ENCODE measurements around the gene EIPR1. TPM values are rescaled to one million over a fixed set of nuclear protein-coding genes. Genes with fewer than 3 reads are reported as not detected.
A peak's percentile ranks its signal among the peaks of the same experiment; 100 is the strongest.

EIPR1 gene
- total and polyA plus RNA-seq, 2 donors (not counting 3 experiments of a cell fraction or from before 2014, with no cell fraction given) = 30.8 to 57.3 TPM

DNA sequence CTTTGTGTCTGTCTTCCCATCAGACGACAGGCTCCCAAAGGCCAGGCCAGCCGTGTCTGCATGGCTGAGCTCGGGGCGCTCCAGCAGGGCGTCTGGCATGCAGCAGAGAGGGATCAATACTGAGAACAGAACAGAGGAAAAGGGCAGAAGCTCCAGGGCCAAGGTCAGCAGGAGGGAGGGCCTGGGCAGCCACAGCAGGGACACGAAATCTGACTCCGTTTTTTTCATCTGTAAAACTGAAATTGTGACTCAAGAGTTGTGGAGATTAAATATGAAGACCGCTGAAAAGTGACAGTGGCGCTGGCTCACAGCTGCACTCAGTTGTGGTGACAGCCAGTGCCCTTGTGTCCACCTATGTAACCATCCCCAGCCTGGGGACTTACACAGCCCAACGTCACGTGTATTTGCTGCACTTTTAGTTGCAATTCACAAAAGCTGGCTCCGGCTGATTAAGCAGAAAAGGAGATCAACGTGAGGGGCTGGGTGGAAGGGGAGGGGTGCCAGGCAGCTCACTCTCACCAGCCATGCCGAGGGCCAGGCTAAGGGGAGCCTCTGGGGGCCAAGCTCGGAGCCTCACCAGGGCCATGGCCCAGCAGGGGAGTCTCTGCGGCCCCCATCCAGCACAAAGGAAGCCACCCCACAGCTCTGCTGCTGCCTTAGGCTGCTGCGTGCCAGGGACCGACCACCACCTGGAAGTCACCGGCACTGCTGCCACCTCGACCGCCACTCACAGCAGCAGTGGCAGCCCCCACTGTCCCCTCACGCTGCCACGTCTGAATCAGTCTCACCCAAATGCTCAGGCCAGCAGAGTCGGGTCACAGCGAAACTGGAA is 74.7 kb downstream of the EIPR1 start:
- H3K79me2 ChIP-seq (ENCODE audit: control insufficient read depth, insufficient read depth, low read length) = no peaks in the 10 kb centered on the region
- peak overlapping the region; percentile 48 for H3K9ac ChIP-seq (replicated peaks; ENCODE audit: extremely low read depth, insufficient read depth, low read length)
- TF ChIP-seq FOS (IDR thresholded peaks at IDR 0.05; ENCODE audit: borderline replicate concordance, insufficient read depth, low read length) = no peak
- no peak for TF ChIP-seq POLR2A (IDR thresholded peaks at IDR 0.05; ENCODE audit: low read depth, low read length)
- TF ChIP-seq, protein P1, sequence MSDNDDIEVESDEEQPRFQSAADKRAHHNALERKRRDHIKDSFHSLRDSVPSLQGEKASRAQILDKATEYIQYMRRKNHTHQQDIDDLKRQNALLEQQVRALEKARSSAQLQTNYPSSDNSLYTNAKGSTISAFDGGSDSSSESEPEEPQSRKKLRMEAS (IDR thresholded peaks at IDR 0.05; ENCODE audit: insufficient read depth, insufficient read length) = no peak
- H3K9me3 ChIP-seq (replicated peaks; ENCODE audit: control insufficient read depth, insufficient read depth, low read length) = no peaks in the 10 kb centered on the region
- peak overlapping the region; percentile 71 for H2AFZ ChIP-seq (ENCODE audit: low read depth, low read length)
- BruUV-seq (replicated peaks) = no TSS peak
- H3K4me2 ChIP-seq (ENCODE audit: insufficient read depth, low read length) = peak overlapping the region; percentile 38
- dilution Hi-C loops (cut with MboI; ENCODE audit: extremely low pct_ligation_motif_present, low sequenced_read_pairs) = no loop called here
- no peaks in the 10 kb centered on the region for H3K27me3 ChIP-seq (ENCODE audit: control insufficient read depth in 2 of 2, insufficient read depth in 2 of 2, low read length in 2 of 2)
- CTCF ChIA-PET = interaction anchor here (0.6 to 1.5 kb wide), 8 partner anchors 9 to 48 kb away, joined by 3 to 7 read pairs (median 3); no protein-coding TSS in a partner anchor
- intact Hi-C loops (cut with micrococcal nuclease) = loop anchor here (5.0 kb wide), 3 partner anchors 74 to 349 kb away; partner anchors contain the start of genes EIPR1 and TRAPPC12
- H3K4me3 ChIP-seq (replicated peaks in 1 of 3; ENCODE audit: insufficient read depth in 1 of 3, low read depth in 1 of 3, low read length in 3 of 3) = no peak overlapping the region
- POLR2A ChIA-PET = no interaction called here
- FAIRE-seq (no peak), DNase-seq (ENCODE audit: low read depth, low spot score) (no peak)
- no peaks in the 10 kb centered on the region for H4K20me1 ChIP-seq (replicated peaks; ENCODE audit: control insufficient read depth, extremely low read depth, insufficient read depth, low read length)
- peaks cover 3% of the 10 kb centered on the region for H3K4me1 ChIP-seq (ENCODE audit: control insufficient read depth, extremely low read depth, insufficient read depth, low read length)
- H3K9me1 ChIP-seq (replicated peaks; ENCODE audit: control insufficient read depth, extremely low read depth, insufficient read depth, low read length) = no peaks in the 10 kb centered on the region
- no peaks in the 10 kb centered on the region for H3K36me3 ChIP-seq (ENCODE audit: control insufficient read depth in 2 of 2, extremely low read depth in 1 of 2, insufficient read depth in 2 of 2, low read length in 2 of 2)
- peak overlapping the region; percentile 29 for H3K27ac ChIP-seq (ENCODE audit: insufficient read depth, low read depth, low read length)

DNA sequence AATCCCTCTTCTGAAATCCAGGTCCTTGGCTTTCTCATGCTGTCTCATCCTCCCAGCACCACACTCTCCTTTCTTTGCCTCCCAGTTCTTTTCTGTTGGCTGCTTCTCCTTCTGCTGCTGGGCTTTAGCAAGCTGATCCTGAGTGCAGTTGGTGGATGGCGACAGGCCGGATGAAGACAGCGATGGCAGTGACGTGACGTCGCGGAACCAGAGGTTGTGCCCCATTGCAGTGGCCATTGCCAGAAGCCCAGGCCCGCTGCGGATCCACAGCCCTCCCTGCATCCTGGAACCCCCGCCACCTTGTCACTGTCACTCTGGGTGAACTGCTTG is 75.2 kb downstream of the EIPR1 start:
- H3K4me2 ChIP-seq (ENCODE audit: insufficient read depth, low read length) = no peak overlapping the region
- H3K9me3 ChIP-seq (replicated peaks; ENCODE audit: control insufficient read depth, insufficient read depth, low read length) = no peaks in the 10 kb centered on the region
- H3K79me2 ChIP-seq (ENCODE audit: control insufficient read depth, insufficient read depth, low read length) = no peaks in the 10 kb centered on the region
- TF ChIP-seq, protein P2, sequence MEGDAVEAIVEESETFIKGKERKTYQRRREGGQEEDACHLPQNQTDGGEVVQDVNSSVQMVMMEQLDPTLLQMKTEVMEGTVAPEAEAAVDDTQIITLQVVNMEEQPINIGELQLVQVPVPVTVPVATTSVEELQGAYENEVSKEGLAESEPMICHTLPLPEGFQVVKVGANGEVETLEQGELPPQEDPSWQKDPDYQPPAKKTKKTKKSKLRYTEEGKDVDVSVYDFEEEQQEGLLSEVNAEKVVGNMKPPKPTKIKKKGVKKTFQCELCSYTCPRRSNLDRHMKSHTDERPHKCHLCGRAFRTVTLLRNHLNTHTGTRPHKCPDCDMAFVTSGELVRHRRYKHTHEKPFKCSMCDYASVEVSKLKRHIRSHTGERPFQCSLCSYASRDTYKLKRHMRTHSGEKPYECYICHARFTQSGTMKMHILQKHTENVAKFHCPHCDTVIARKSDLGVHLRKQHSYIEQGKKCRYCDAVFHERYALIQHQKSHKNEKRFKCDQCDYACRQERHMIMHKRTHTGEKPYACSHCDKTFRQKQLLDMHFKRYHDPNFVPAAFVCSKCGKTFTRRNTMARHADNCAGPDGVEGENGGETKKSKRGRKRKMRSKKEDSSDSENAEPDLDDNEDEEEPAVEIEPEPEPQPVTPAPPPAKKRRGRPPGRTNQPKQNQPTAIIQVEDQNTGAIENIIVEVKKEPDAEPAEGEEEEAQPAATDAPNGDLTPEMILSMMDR (IDR thresholded peaks at IDR 0.05; ENCODE audit: extremely low read depth in 1 of 2, insufficient read depth in 1 of 2, low read depth in 1 of 2, low read length in 2 of 2) = no peak
- TF ChIP-seq JUN (IDR thresholded peaks at IDR 0.05; ENCODE audit: borderline replicate concordance, insufficient read depth, insufficient read length, low read depth) (no peak), POLR2AphosphoS5 (IDR thresholded peaks at IDR 0.05; ENCODE audit: insufficient read depth, low read depth, low read length) (no peak), FOS (IDR thresholded peaks at IDR 0.05; ENCODE audit: borderline replicate concordance, insufficient read depth, low read length) (no peak), GATA2 (IDR thresholded peaks at IDR 0.05; ENCODE audit: insufficient read depth, insufficient read length, low read depth, low read length) (no peak), EZH2 (IDR thresholded peaks at IDR 0.05; ENCODE audit: borderline replicate concordance, low read depth, low read length, severe bottlenecking) (no peak), POLR2A (IDR thresholded peaks at IDR 0.05; ENCODE audit: low read depth, low read length) (no peak), MYC (IDR thresholded peaks at IDR 0.05; ENCODE audit: low read depth, low read length) (no peak)
- TF ChIP-seq, protein P1 (IDR thresholded peaks at IDR 0.05; ENCODE audit: insufficient read depth, insufficient read length) = no peak
- no peak overlapping the region for H2AFZ ChIP-seq (ENCODE audit: low read depth, low read length)
- no peaks in the 10 kb centered on the region for H3K27me3 ChIP-seq (ENCODE audit: control insufficient read depth in 2 of 2, insufficient read depth in 2 of 2, low read length in 2 of 2)
- H3K9ac ChIP-seq (replicated peaks; ENCODE audit: extremely low read depth, insufficient read depth, low read length) = no peak overlapping the region
- H3K4me3 ChIP-seq (replicated peaks in 1 of 3; ENCODE audit: insufficient read depth in 1 of 3, low read depth in 1 of 3, low read length in 3 of 3) = no peak overlapping the region
- H3K36me3 ChIP-seq (ENCODE audit: control insufficient read depth in 2 of 2, extremely low read depth in 1 of 2, insufficient read depth in 2 of 2, low read length in 2 of 2) = no peaks in the 10 kb centered on the region
- H3K4me1 ChIP-seq (ENCODE audit: control insufficient read depth, extremely low read depth, insufficient read depth, low read length) = peaks cover 3% of the 10 kb centered on the region
- ChIA-PET CTCF (no interaction called here), POLR2A (no interaction called here)
- H4K20me1 ChIP-seq (replicated peaks; ENCODE audit: control insufficient read depth, extremely low read depth, insufficient read depth, low read length) = no peaks in the 10 kb centered on the region
- intact Hi-C loops (cut with micrococcal nuclease) = loop anchor here (5.0 kb wide), 3 partner anchors 75 to 350 kb away; partner anchors contain the start of genes EIPR1 and TRAPPC12
- no peaks in the 10 kb centered on the region for H3K9me1 ChIP-seq (replicated peaks; ENCODE audit: control insufficient read depth, extremely low read depth, insufficient read depth, low read length)
- no peak overlapping the region for H3K27ac ChIP-seq (ENCODE audit: insufficient read depth, low read depth, low read length)
- dilution Hi-C loops (cut with MboI; ENCODE audit: extremely low pct_ligation_motif_present, low sequenced_read_pairs) = no loop called here
- no peak for FAIRE-seq
- no TSS peak for BruUV-seq (replicated peaks)
- no peak for DNase-seq (ENCODE audit: low read depth, low spot score)
